ENCODE results near the gene PEX11G.

GRCh38 chr19:7504684-7505083, 15.8 kb upstream of the PEX11G start:
- TF ChIP-seq LEF1 (IDR thresholded peaks at IDR 0.05; ENCODE audit: borderline replicate concordance) (no peak), ARNT (IDR thresholded peaks at IDR 0.05) (no peak), FOXM1 (IDR thresholded peaks at IDR 0.05; ENCODE audit: borderline replicate concordance) (no peak)
